CD8-positive, alpha-beta memory T cell (primary cell): ENCODE results near the gene DEFB116. TPM values are rescaled to one million over a fixed set of nuclear protein-coding genes. Genes with fewer than 3 reads are reported as not detected.
A peak's percentile ranks its signal among the peaks of the same experiment; 100 is the strongest.
"Not testable (repeated sequence)": the region's sequence is repeated elsewhere in the genome, so short reads cannot be mapped to it uniquely, and the experiment has no call there.

Source experiments
- CTCF ChIA-PET: fragments of 350-600 bp; sonication (Branson Sonifier 250); formaldehyde crosslinking; loops from one replicate; lab custom pipeline; 2021; ENCODE audit warnings: antibody characterized with exemption; lab: Charles Lee
- POLR2A ChIA-PET: fragments of 350-600 bp; sonication (Branson Sonifier 250); formaldehyde crosslinking; loops from one replicate; lab custom pipeline; 2021; ENCODE audit warnings: antibody characterized with exemption; lab: Charles Lee
- DNase-seq, 5 donors: peaks; one replicate each; pipeline versions ENCODE4 v3.0.0 to v3.0.0-alpha.2; 2020 to 2022; ENCODE audit warnings: mixed read lengths in 1 of 5
- H3K27ac ChIP-seq: one replicate; pipeline ENCODE4 v1.7.0; 2013; ENCODE audit warnings: low read depth, mild to moderate bottlenecking, low read length, moderate library complexity
- H3K27me3 ChIP-seq: 2 replicates; pipeline ENCODE4 v1.7.0; 2013; ENCODE audit warnings: low read length, mild to moderate bottlenecking; ENCODE audit not compliant: insufficient read depth, poor library complexity, severe bottlenecking
- H3K36me3 ChIP-seq: 2 replicates; pipeline ENCODE4 v1.7.0; 2013; ENCODE audit warnings: mild to moderate bottlenecking, low read length, moderate library complexity; ENCODE audit not compliant: insufficient read depth
- H3K4me1 ChIP-seq: 2 replicates; pipeline ENCODE4 v1.7.0; 2013; ENCODE audit warnings: mild to moderate bottlenecking, low read length, moderate library complexity; ENCODE audit not compliant: insufficient read depth
- H3K4me3 ChIP-seq: 2 replicates; pipeline ENCODE4 v1.7.0; 2013; ENCODE audit warnings: mild to moderate bottlenecking, low read length
- H3K9me3 ChIP-seq: 2 replicates; pipeline ENCODE4 v1.7.0; 2013; ENCODE audit warnings: mild to moderate bottlenecking, low read length
- H3K27ac Mint-ChIP-seq, 8 donors: one replicate each; pipeline ENCODE4 v1.8.0; 2020 to 2021; ENCODE audit warnings: mixed read lengths in 8 of 8, mild to moderate bottlenecking in 6 of 8, inconsistent platforms in 3 of 8, moderate library complexity in 3 of 8
- H3K27me3 Mint-ChIP-seq, 2 donors: one replicate each; pipeline ENCODE4 v1.8.0; 2020 to 2021; ENCODE audit warnings: mixed read lengths in 2 of 2, mild to moderate bottlenecking in 1 of 2, moderate library complexity in 1 of 2
- H3K36me3 Mint-ChIP-seq, 3 donors: one replicate each; pipeline ENCODE4 v1.8.0; 2020 to 2021; ENCODE audit warnings: mixed read lengths in 3 of 3, inconsistent platforms in 1 of 3, mild to moderate bottlenecking in 1 of 3
- H3K4me1 Mint-ChIP-seq, 3 donors: one replicate each; pipeline ENCODE4 v1.8.0; 2020 to 2021; ENCODE audit warnings: mixed read lengths in 3 of 3, inconsistent platforms in 1 of 3, mild to moderate bottlenecking in 1 of 3
- H3K4me3 Mint-ChIP-seq, 7 donors: one replicate each; pipeline ENCODE4 v1.8.0; 2020 to 2021; ENCODE audit warnings: mixed read lengths in 7 of 7, mild to moderate bottlenecking in 6 of 7, moderate library complexity in 4 of 7, inconsistent platforms in 2 of 7
- H3K9me3 Mint-ChIP-seq, 5 donors: one replicate each; pipeline ENCODE4 v1.8.0; 2020 to 2022; ENCODE audit warnings: mixed read lengths in 5 of 5, mild to moderate bottlenecking in 3 of 5, moderate library complexity in 2 of 5, inconsistent platforms in 1 of 5
- polyA plus RNA-seq: library from polyadenylated mRNA; unstranded; fragments of 300-500 nt; fragmentation: Illumina TruSeq; gene quantifications from one replicate; pipeline ENCODE4 v1.2.3, GENCODE V29; 2021
- total RNA-seq, 2 experiments: library from RNA; stranded (reverse); gene quantifications; one replicate each; pipeline ENCODE4 v1.2.3, GENCODE V29; 2021

Gene DEFB116, protein sequence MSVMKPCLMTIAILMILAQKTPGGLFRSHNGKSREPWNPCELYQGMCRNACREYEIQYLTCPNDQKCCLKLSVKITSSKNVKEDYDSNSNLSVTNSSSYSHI
- not detected for total RNA-seq
- not detected for polyA plus RNA-seq

DNA sequence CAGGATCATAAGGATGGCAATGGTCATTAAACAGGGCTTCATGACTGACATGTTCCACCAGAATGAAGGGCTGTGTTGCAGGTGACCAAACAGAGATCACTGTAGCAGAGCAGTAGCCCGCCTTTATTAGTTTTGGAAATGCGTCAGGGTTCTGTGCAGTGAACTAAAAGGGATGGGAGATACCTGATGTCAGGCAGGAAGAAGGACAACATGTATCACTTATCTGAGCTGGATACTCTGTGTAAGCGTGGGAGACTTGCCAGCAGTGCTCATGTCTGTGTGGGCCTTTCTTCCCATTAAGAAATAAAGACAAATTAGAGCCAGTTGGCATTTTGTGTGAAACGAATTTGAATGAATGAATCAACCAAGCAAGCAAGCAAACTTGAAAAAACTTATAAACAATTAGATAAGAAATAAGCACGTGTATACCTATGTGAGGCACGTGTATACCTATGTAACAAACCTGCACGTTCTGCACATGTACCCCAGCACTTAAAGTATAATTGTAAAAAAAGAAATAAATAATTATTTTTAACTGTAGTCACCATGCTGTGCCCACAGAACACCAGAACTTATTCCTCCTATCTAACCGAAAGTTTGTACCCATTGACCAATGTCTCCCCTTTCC is at the start of gene DEFB116:
TSS of gene DEFB116 (minus strand) at position 51 of the 628 bp plus-strand sequence. CDS start at position 51, 0 bp downstream.
- Mint-ChIP-seq H3K27me3 (no peaks in the 10 kb centered on the region), H3K9me3 (peaks cover 0 to 12% (median 0%) of the 10 kb centered on the region in 5 donors), H3K36me3 (no peaks in the 10 kb centered on the region), H3K4me1 (no peaks in the 10 kb centered on the region), H3K27ac (no peak within 1 kb of the TSS), H3K4me3 (no peak within 1 kb of the TSS)
- H3K27me3 ChIP-seq: no peaks in the 10 kb centered on the region
- H3K27ac ChIP-seq: no peak within 1 kb of the TSS
- no peaks in the 10 kb centered on the region for H3K9me3 ChIP-seq
- no peak for DNase-seq
- no peaks in the 10 kb centered on the region for H3K4me1 ChIP-seq
- H3K4me3 ChIP-seq: no peak within 1 kb of the TSS
- no peaks in the 10 kb centered on the region for H3K36me3 ChIP-seq
- ChIA-PET CTCF (no interaction called here), POLR2A (no interaction called here)

- no peak for DNase-seq
- Mint-ChIP-seq H3K9me3 (peaks cover 0 to 3% (median under 1%) of the 10 kb centered on the region in 5 donors), H3K27me3 (peaks cover 4% of the 10 kb centered on the region in 2 donors), H3K27ac (no peak overlapping the region), H3K4me3 (no peak overlapping the region), H3K4me1 (no peaks in the 10 kb centered on the region), H3K36me3 (no peaks in the 10 kb centered on the region)
- ChIA-PET POLR2A (no interaction called here), CTCF (no interaction called here)
- Histone ChIP-seq H3K27ac (no peak overlapping the region), H3K36me3 (no peaks in the 10 kb centered on the region), H3K27me3 (no peaks in the 10 kb centered on the region), H3K4me1 (no peaks in the 10 kb centered on the region), H3K4me3 (no peak overlapping the region), H3K9me3 (no peaks in the 10 kb centered on the region)
Measured at GRCh38 chr20:31355981-31356380, 47.6 kb upstream of the DEFB116 start.

DNA sequence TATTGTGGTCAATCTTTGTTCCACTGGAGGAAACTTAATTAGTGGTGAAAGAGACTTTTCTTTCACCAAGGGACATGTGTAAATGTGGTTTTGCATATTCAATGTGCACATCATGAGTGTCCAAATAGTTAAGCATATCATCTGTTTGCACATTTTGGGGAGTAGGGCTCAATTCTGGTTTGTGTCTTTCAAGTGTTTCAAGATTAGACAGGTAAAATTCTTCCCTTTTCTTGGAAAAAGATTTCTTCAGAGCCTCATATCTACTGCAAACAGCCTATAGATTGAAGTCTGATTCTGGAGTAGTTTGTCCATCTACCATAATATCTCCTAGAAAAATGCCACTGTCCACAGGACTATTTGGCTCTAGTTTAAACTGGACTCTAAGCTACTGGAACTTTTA is 33.1 kb upstream of the DEFB116 start:
- Mint-ChIP-seq H3K27me3 (no peaks in the 10 kb centered on the region), H3K9me3 (peaks cover 0 to 3% (median 0%) of the 10 kb centered on the region in 5 donors), H3K4me3 (no peak overlapping the region), H3K4me1 (no peaks in the 10 kb centered on the region), H3K27ac (peak overlapping the region in 1 of 8 donors; percentile 3), H3K36me3 (no peaks in the 10 kb centered on the region)
- ChIA-PET CTCF (no interaction called here), POLR2A (no interaction called here)
- H3K27ac ChIP-seq: no peak overlapping the region
- no peaks in the 10 kb centered on the region for H3K9me3 ChIP-seq
- no peak overlapping the region for H3K4me3 ChIP-seq
- no peaks in the 10 kb centered on the region for H3K4me1 ChIP-seq
- H3K27me3 ChIP-seq: no peaks in the 10 kb centered on the region
- H3K36me3 ChIP-seq: no peaks in the 10 kb centered on the region
- no peak for DNase-seq

DNA sequence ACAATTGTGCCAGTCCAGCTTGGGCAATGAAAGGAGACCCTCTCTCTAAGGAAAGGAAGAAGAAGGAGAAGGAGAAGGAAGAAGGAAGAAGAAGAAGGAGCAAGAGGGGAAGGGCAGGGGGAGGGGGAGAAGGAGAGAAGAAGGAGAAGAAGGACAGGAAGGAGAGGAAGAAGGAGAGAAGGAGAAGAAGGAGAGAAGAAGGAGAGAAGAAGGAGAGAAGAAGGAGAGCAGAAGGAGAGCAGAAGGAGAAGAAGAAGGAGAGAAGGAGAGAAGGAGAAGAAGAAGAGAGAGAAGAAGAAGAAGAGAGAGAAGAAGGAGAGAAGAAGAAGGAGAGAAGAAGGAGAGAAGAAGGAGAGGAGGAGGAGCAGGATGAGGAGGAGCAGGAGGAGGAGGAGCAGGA is 22.5 kb upstream of the DEFB116 start:
- no peak for DNase-seq
- Mint-ChIP-seq H3K9me3 (peaks cover 4 to 10% (median 7%) of the 10 kb centered on the region in 5 donors), H3K4me3 (no peak overlapping the region), H3K36me3 (no peaks in the 10 kb centered on the region), H3K27me3 (no peaks in the 10 kb centered on the region), H3K4me1 (no peaks in the 10 kb centered on the region), H3K27ac (no peak overlapping the region)
- H3K9me3 ChIP-seq: no peaks in the 10 kb centered on the region
- CTCF ChIA-PET: no interaction called here
- H3K27ac ChIP-seq: no peak overlapping the region
- H3K36me3 ChIP-seq: no peaks in the 10 kb centered on the region
- H3K27me3 ChIP-seq: no peaks in the 10 kb centered on the region
- POLR2A ChIA-PET: no interaction called here
- no peak overlapping the region for H3K4me3 ChIP-seq
- H3K4me1 ChIP-seq: no peaks in the 10 kb centered on the region

- Mint-ChIP-seq H3K9me3 (peaks cover 12 to 39% (median 32%) of the 10 kb centered on the region in 5 donors), H3K4me1 (no peaks in the 10 kb centered on the region), H3K27me3 (peaks cover 2 to 7% of the 10 kb centered on the region in 2 donors), H3K36me3 (peaks cover 0 to 4% (median 0%) of the 10 kb centered on the region in 3 donors), H3K4me3 (no peak overlapping the region), H3K27ac (no peak overlapping the region)
- no peaks in the 10 kb centered on the region for H3K4me1 ChIP-seq
- H3K9me3 ChIP-seq: peaks cover 6% of the 10 kb centered on the region
- DNase-seq: no peak
- no peaks in the 10 kb centered on the region for H3K27me3 ChIP-seq
- H3K27ac ChIP-seq: no peak overlapping the region
- H3K36me3 ChIP-seq: no peaks in the 10 kb centered on the region
- CTCF ChIA-PET: no interaction called here
- H3K4me3 ChIP-seq: no peak overlapping the region
- POLR2A ChIA-PET: no interaction called here
Measured at GRCh38 chr20:31322504-31322903, 14.1 kb upstream of the DEFB116 start.

DNA sequence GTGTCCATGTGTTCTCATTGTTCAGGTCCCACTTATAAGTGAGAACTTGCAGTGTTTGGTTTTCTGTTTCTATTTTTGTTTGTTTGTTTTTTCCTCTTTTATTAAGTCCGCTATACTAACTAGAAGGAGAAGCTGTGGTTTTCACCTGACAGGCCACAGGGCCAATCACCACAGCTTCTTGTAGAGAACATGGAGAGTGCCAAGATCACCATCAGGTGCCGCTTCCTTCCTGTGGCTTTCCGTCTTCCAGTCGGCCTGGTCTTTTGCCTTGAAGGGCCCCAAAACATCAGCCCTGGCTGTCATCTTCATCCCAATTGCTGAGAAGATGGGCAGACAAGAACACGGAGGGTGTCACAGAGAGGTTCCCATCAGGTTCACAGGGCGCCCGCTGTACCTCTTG is 23.4 kb downstream of the DEFB116 start:
- H3K4me1 Mint-ChIP-seq, H3K36me3 ChIP-seq, H3K27ac ChIP-seq, H3K4me3 ChIP-seq, POLR2A ChIA-PET, H3K4me1 ChIP-seq, H3K9me3 ChIP-seq, H3K4me3 Mint-ChIP-seq, H3K27me3 ChIP-seq, H3K27ac Mint-ChIP-seq, H3K36me3 Mint-ChIP-seq, H3K27me3 Mint-ChIP-seq, CTCF ChIA-PET, DNase-seq: not testable (repeated sequence)
- H3K9me3 Mint-ChIP-seq: peaks cover 3 to 23% (median 9%) of the 10 kb centered on the region in 5 donors

GRCh38 chr20:31278178-31278577 is 30.2 kb downstream of the DEFB116 start:
- no peak overlapping the region for H3K27ac ChIP-seq
- no peaks in the 10 kb centered on the region for H3K4me1 ChIP-seq
- no peak overlapping the region for H3K4me3 ChIP-seq
- Mint-ChIP-seq H3K27me3 (no peaks in the 10 kb centered on the region), H3K4me1 (no peaks in the 10 kb centered on the region), H3K36me3 (no peaks in the 10 kb centered on the region), H3K27ac (no peak overlapping the region), H3K4me3 (no peak overlapping the region), H3K9me3 (peaks cover 9 to 25% (median 10%) of the 10 kb centered on the region in 5 donors)
- no peaks in the 10 kb centered on the region for H3K36me3 ChIP-seq
- no peaks in the 10 kb centered on the region for H3K9me3 ChIP-seq
- no peaks in the 10 kb centered on the region for H3K27me3 ChIP-seq
- DNase-seq: no peak
- POLR2A ChIA-PET: no interaction called here
- CTCF ChIA-PET: no interaction called here

- H3K36me3 ChIP-seq: no peaks in the 10 kb centered on the region
- Mint-ChIP-seq H3K4me3 (no peak overlapping the region), H3K36me3 (no peaks in the 10 kb centered on the region), H3K4me1 (no peaks in the 10 kb centered on the region), H3K27ac (no peak overlapping the region), H3K27me3 (peaks cover 0 to 1% of the 10 kb centered on the region in 2 donors), H3K9me3 (peaks cover 24 to 45% (median 39%) of the 10 kb centered on the region in 5 donors)
- H3K4me1 ChIP-seq: no peaks in the 10 kb centered on the region
- no peak overlapping the region for H3K27ac ChIP-seq
- ChIA-PET CTCF (no interaction called here), POLR2A (no interaction called here)
- no peaks in the 10 kb centered on the region for H3K9me3 ChIP-seq
- H3K27me3 ChIP-seq: no peaks in the 10 kb centered on the region
- DNase-seq: no peak
- H3K4me3 ChIP-seq: no peak overlapping the region
Measured at GRCh38 chr20:31274441-31274840, 33.9 kb downstream of the DEFB116 start.
